ENCODE results near the gene KRT12.
"Not testable (repeated sequence)": the region's sequence is repeated elsewhere in the genome, so short reads cannot be mapped to it uniquely, and the experiment has no call there.

Gene KRT12

GRCh38 chr17:40841246-40841645, 25.8 kb downstream of the KRT12 start:
- no peak for DNase-seq

- no peak for DNase-seq
Measured at GRCh38 chr17:40839194-40839593, 27.8 kb downstream of the KRT12 start.

GRCh38 chr17:40836020-40836419, 31.0 kb downstream of the KRT12 start:
- DNase-seq: no peak

- DNase-seq: no peak
Measured at GRCh38 chr17:40833882-40834281, 33.1 kb downstream of the KRT12 start.

- no peak for DNase-seq
Measured at GRCh38 chr17:40832840-40833239, 34.2 kb downstream of the KRT12 start.

GRCh38 chr17:40830085-40830776, 36.8 kb downstream of the KRT12 start:
- DNase-seq: no peak

- DNase-seq: no peak
Measured at GRCh38 chr17:40828454-40829044, 38.5 kb downstream of the KRT12 start.

GRCh38 chr17:40827746-40828453, 39.1 kb downstream of the KRT12 start:
- no peak for DNase-seq

GRCh38 chr17:40825599-40825998, 41.4 kb downstream of the KRT12 start:
- no peak for DNase-seq

GRCh38 chr17:40824015-40824832, 42.8 kb downstream of the KRT12 start:
- no peak for DNase-seq

GRCh38 chr17:40822132-40822812, 44.8 kb downstream of the KRT12 start, which contains the start of gene KRT10:
TSS of gene KRT10 (minus strand) at chr17:40822614. CDS start at chr17:40822585, 29 bp downstream.
- no peak for DNase-seq

GRCh38 chr17:40821536-40821935, 45.5 kb downstream of the KRT12 start:
- no peak for DNase-seq

GRCh38 chr17:40820228-40820838, 46.7 kb downstream of the KRT12 start:
- no peak for DNase-seq

- no peak for DNase-seq
Measured at GRCh38 chr17:40819528-40820125, 47.4 kb downstream of the KRT12 start.

- DNase-seq: peak; percentile 82
Measured at GRCh38 chr17:40818733-40819527, 48.1 kb downstream of the KRT12 start.

GRCh38 chr17:40818343-40818732, 48.7 kb downstream of the KRT12 start:
- no peak for DNase-seq

- no peak for DNase-seq
Measured at GRCh38 chr17:40817103-40817682, 49.8 kb downstream of the KRT12 start.

- no peak for DNase-seq
Measured at GRCh38 chr17:40816569-40816968, 50.5 kb downstream of the KRT12 start.

GRCh38 chr17:40815381-40815780, 51.6 kb downstream of the KRT12 start:
- no peak for DNase-seq

GRCh38 chr17:40814657-40815056, 52.4 kb downstream of the KRT12 start:
- DNase-seq: not testable (repeated sequence)

All from HCEC 1CT (cell line).